IMR-90 (cell line): ENCODE data around the gene F10. TPM values are rescaled to one million over a fixed set of nuclear protein-coding genes. Genes with fewer than 3 reads are reported as not detected.

Experiments
- ATAC-seq: fragments of 200-7000 bp; cut with Tn5 transposase; 2 replicates; pipeline ENCODE4 v1.9.1; 2020; ENCODE audit warnings: low read depth, mild to moderate bottlenecking, moderate library complexity
- BruUV-seq: library from RNA; stranded (reverse); fragments of 400-500 nt; replicated peaks from 2 replicates; lab custom pipeline; 2021; lab: Mats Ljungman, UMichigan
- CTCF ChIA-PET: fragments of 300-600 bp; formaldehyde crosslinking; extraction: SDS; loops from one replicate; lab custom pipeline; 2021; ENCODE audit warnings: antibody characterized with exemption; lab: Yijun Ruan, JAX
- POLR2A ChIA-PET: fragments of 300-600 bp; sonication (Branson Sonifier 250); formaldehyde crosslinking; loops from one replicate; lab custom pipeline; 2022; ENCODE audit warnings: antibody characterized with exemption; ENCODE audit not compliant: unreplicated experiment; lab: Charles Lee
- DNase-seq: peaks from one replicate; pipeline ENCODE4 v3.0.0; 2013
- H2AFZ ChIP-seq: replicated peaks from 2 replicates; pipeline ENCODE3; 2013; ENCODE audit warnings: low read length, mild to moderate bottlenecking; ENCODE audit not compliant: poor library complexity
- H2AK5ac ChIP-seq: 2 replicates; pipeline ENCODE4 v1.6.1; 2013; ENCODE audit warnings: low read depth, low read length, inconsistent platforms
- H2AK9ac ChIP-seq: replicated peaks from 2 replicates; pipeline ENCODE3; 2013; ENCODE audit warnings: mild to moderate bottlenecking, low read depth, low read length, moderate library complexity; ENCODE audit not compliant: poor library complexity
- H2BK120ac ChIP-seq: 2 replicates; pipeline ENCODE4 v1.6.1; 2013; ENCODE audit warnings: low read depth, low read length, inconsistent platforms
- H2BK15ac ChIP-seq: 3 replicates; pipeline ENCODE4 v1.6.1; 2013; ENCODE audit warnings: low read depth, low read length, inconsistent platforms
- H2BK20ac ChIP-seq: 2 replicates; pipeline ENCODE4 v1.6.1; 2013; ENCODE audit warnings: low read depth, mild to moderate bottlenecking, inconsistent platforms, low read length, moderate library complexity
- H2BK5ac ChIP-seq: 2 replicates; pipeline ENCODE4 v1.6.1; 2013; ENCODE audit warnings: mild to moderate bottlenecking, low read depth, low read length, inconsistent platforms; ENCODE audit not compliant: poor library complexity, severe bottlenecking
- H3K14ac ChIP-seq: replicated peaks from 2 replicates; pipeline ENCODE4 v1.6.1; 2013; ENCODE audit warnings: low read depth, low read length, inconsistent platforms
- H3K18ac ChIP-seq: 2 replicates; pipeline ENCODE4 v1.6.1; 2013; ENCODE audit warnings: low read depth, low read length, control low read depth
- H3K23ac ChIP-seq: 2 replicates; pipeline ENCODE4 v1.6.1; 2013; ENCODE audit warnings: low read depth, low read length, inconsistent platforms
- H3K27ac ChIP-seq: 2 replicates; pipeline ENCODE4 v1.5.1; 2013; ENCODE audit warnings: mild to moderate bottlenecking, control low read depth, low read length; ENCODE audit not compliant: insufficient read depth
- H3K27me3 ChIP-seq: 2 replicates; pipeline ENCODE4 v1.6.1; 2013; ENCODE audit warnings: low read length; ENCODE audit not compliant: control insufficient read depth, insufficient read depth
- H3K36me3 ChIP-seq: 2 replicates; pipeline ENCODE4 v1.6.1; 2013; ENCODE audit warnings: low read length, mixed read lengths; ENCODE audit not compliant: control insufficient read depth, insufficient read depth
- H3K4ac ChIP-seq: 2 replicates; pipeline ENCODE4 v1.6.1; 2013; ENCODE audit warnings: low read depth, low read length, inconsistent platforms
- H3K4me1 ChIP-seq: 2 replicates; pipeline ENCODE4 v1.6.1; 2013; ENCODE audit warnings: low read length, mixed read lengths; ENCODE audit not compliant: control insufficient read depth, insufficient read depth
- H3K4me2 ChIP-seq: 2 replicates; pipeline ENCODE4 v1.6.1; 2013; ENCODE audit warnings: low read depth, mild to moderate bottlenecking, control low read depth, low read length, moderate library complexity
- H3K4me3 ChIP-seq: 2 replicates; pipeline ENCODE4 v1.5.1; 2013; ENCODE audit warnings: low read depth, mild to moderate bottlenecking, control low read depth, low read length, moderate library complexity; ENCODE audit not compliant: insufficient read depth
- H3K56ac ChIP-seq: 2 replicates; pipeline ENCODE4 v1.6.1; 2013; ENCODE audit warnings: low read length, inconsistent platforms; ENCODE audit not compliant: insufficient read depth; ENCODE audit errors: extremely low read depth
- H3K79me1 ChIP-seq, 2 experiments: 2 replicates each; pipeline ENCODE4 v1.6.1; 2013; ENCODE audit warnings: low read length in 2 of 2, inconsistent platforms in 1 of 2, low read depth in 1 of 2
- H3K9ac ChIP-seq: 2 replicates; pipeline ENCODE4 v1.6.1; 2013; ENCODE audit warnings: low read depth, low read length, control low read depth
- H3K9me1 ChIP-seq: 2 replicates; pipeline ENCODE4 v1.6.1; 2013; ENCODE audit warnings: low read length, inconsistent platforms; ENCODE audit not compliant: insufficient read depth
- H3K9me3 ChIP-seq: 2 replicates; pipeline ENCODE4 v1.6.1; 2013; ENCODE audit warnings: low read length; ENCODE audit not compliant: control insufficient read depth, insufficient read depth
- H4K20me1 ChIP-seq: 2 replicates; pipeline ENCODE4 v1.6.1; 2013; ENCODE audit warnings: low read length, inconsistent platforms; ENCODE audit not compliant: insufficient read depth
- H4K5ac ChIP-seq: 2 replicates; pipeline ENCODE4 v1.6.1; 2013; ENCODE audit warnings: mild to moderate bottlenecking, low read depth, low read length, control low read depth
- H4K8ac ChIP-seq, 2 experiments: 2 replicates each; pipeline ENCODE4 v1.6.1; 2013; ENCODE audit warnings: low read depth in 2 of 2, low read length in 2 of 2, control low read depth in 1 of 2, inconsistent platforms in 1 of 2
- H4K91ac ChIP-seq: 2 replicates; pipeline ENCODE4 v1.6.1; 2013; ENCODE audit warnings: low read depth, low read length, inconsistent platforms; ENCODE audit not compliant: insufficient read depth
- BHLHE40 ChIP-seq: fragments of 150-350 bp; IDR thresholded peaks from 2 replicates; pipeline ENCODE4 v1.6.1; 2016; ENCODE audit warnings: mild to moderate bottlenecking, low read depth, low read length
- CHD1 ChIP-seq: IDR thresholded peaks from 2 replicates; pipeline ENCODE4 v1.6.1; 2012; ENCODE audit warnings: low read depth, low read length, improper control_type of control experiment
- FOS ChIP-seq: fragments of 150-350 bp; IDR thresholded peaks from 2 replicates; pipeline ENCODE4 v1.6.1; 2016; ENCODE audit warnings: low read depth, low read length
- MAFK ChIP-seq: IDR thresholded peaks from 2 replicates; pipeline ENCODE4 v1.6.1; 2012; ENCODE audit warnings: low read depth, low read length, improper control_type of control experiment
- MAZ ChIP-seq: IDR thresholded peaks from 2 replicates; pipeline ENCODE4 v1.6.1; 2012; ENCODE audit warnings: low read depth, mild to moderate bottlenecking, low read length, improper control_type of control experiment, moderate library complexity, borderline replicate concordance
- MXI1 ChIP-seq: IDR thresholded peaks from 2 replicates; pipeline ENCODE4 v1.6.1; 2012; ENCODE audit warnings: low read depth, mild to moderate bottlenecking, low read length, moderate library complexity, borderline replicate concordance
- NFE2L2 ChIP-seq: fragments of 150-350 bp; IDR thresholded peaks from 2 replicates; pipeline ENCODE4 v1.6.1; 2016; ENCODE audit warnings: low read depth, mild to moderate bottlenecking, low read length
- POLR2A ChIP-seq: IDR thresholded peaks from 2 replicates; pipeline ENCODE4 v1.6.1; 2012; ENCODE audit warnings: mild to moderate bottlenecking, low read depth, low read length
- RAD21 ChIP-seq: IDR thresholded peaks from 2 replicates; pipeline ENCODE4 v1.6.1; 2012; ENCODE audit warnings: low read length, improper control_type of control experiment
- RFX5 ChIP-seq: IDR thresholded peaks from 2 replicates; pipeline ENCODE4 v1.8.0; 2012; ENCODE audit warnings: low read depth, mild to moderate bottlenecking, low read length, moderate library complexity
- SMC3 ChIP-seq: fragments of 150-350 bp; IDR thresholded peaks from 2 replicates; pipeline ENCODE4 v1.6.1; 2016; ENCODE audit warnings: low read depth, mild to moderate bottlenecking, antibody characterized with exemption, low read length, moderate library complexity
- WGBS, 2 experiments: methylation state at CpG; one replicate each; pipeline versions ENCODE4 v1.1.5 to v1.1.7; 2013; ENCODE audit warnings: missing lambda C conversion rate in 2 of 2; ENCODE audit not compliant: insufficient read length in 1 of 2; ENCODE audit errors: extremely low coverage in 2 of 2; 5-methylcytosine and 5-hydroxymethylcytosine counted together
- dilution Hi-C: fragments of 300-500 bp; cut with HindIII; formaldehyde crosslinking; loops from one replicate; pipeline ENCODE4 v1.14.3; 2018; ENCODE audit warnings: low sequenced_read_pairs; ENCODE audit not compliant: unreplicated experiment
- in situ Hi-C: fragments of 300-500 bp; cut with MboI; formaldehyde crosslinking; loops from 3 replicates; pipeline ENCODE4 v1.14.3; 2019; ENCODE audit warnings: low sequenced_read_pairs, inconsistent platforms, mixed read lengths
- intact Hi-C: fragments of 100-400 bp; cut with micrococcal nuclease; formaldehyde crosslinking; loops from 2 replicates; pipeline ENCODE4 v1.10.0; 2022
- polyA plus RNA-seq, 3 experiments: library from polyadenylated mRNA; depleted of rRNA; stranded (reverse); fragments of >200 nt; gene quantifications; 2 replicates each; pipeline ENCODE4 v1.2.3, GENCODE V29; 2012; ENCODE audit warnings: low replicate concordance in 1 of 3
- total RNA-seq: library from RNA; depleted of rRNA; stranded (reverse); fragments of >200 nt; gene quantifications from 2 replicates; pipeline ENCODE4 v1.2.3, GENCODE V29; 2012
- TF ChIP-seq, protein P1 (sequence below): fragments of 150-350 bp; IDR thresholded peaks from 2 replicates; pipeline ENCODE4 v1.6.1; 2016; ENCODE audit warnings: low read depth, mild to moderate bottlenecking, low read length, moderate library complexity, borderline replicate concordance
- TF ChIP-seq, protein P2 (sequence below): fragments of 150-350 bp; IDR thresholded peaks from 2 replicates; pipeline ENCODE4 v1.6.1; 2017; ENCODE audit warnings: mild to moderate bottlenecking, antibody characterized with exemption, low read length, low read depth
- TF ChIP-seq, protein P3 (sequence below): conservative IDR thresholded peaks from 2 replicates; pipeline ENCODE4 v1.5.1; 2012; ENCODE audit warnings: mild to moderate bottlenecking, low read depth, low read length, improper control_type of control experiment

Gene F10
- total and polyA plus RNA-seq, 2 of the 4 experiments (the other 2 are of a cell fraction) = 9.1 to 19.5 TPM

DNA sequence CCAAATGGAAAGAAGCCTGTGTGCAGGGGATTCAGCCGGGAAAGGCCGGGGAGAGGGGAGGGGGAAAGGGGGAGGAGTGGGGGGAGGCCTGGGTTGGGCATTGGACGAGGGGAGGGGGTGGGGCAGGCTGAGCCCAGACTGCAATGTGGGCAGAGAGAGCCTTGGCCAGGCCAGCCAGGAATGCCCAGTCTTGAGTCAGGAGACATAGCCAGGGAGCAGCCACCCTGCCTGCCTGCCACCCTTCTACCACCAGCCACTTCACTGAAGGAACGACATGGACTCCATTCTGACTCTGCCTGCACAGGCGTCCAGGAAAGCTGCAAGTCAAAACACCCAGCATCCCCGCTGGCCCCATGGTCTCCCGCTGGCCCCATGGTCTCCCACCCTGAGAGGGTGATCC lies 36.3 kb downstream of the F10 start:
- H2AFZ ChIP-seq = no peak overlapping the region
- H2BK120ac ChIP-seq = no peak overlapping the region
- H3K4me3 ChIP-seq = no peak overlapping the region
- no peak overlapping the region for H3K4me2 ChIP-seq
- no peak overlapping the region for H2BK20ac ChIP-seq
- H3K9me1 ChIP-seq = peaks cover 5% of the 10 kb centered on the region; the same call in 1 of the 2 replicates
- no peak overlapping the region for H4K91ac ChIP-seq
- no peak overlapping the region for H3K27ac ChIP-seq
- H3K9me3 ChIP-seq = no peaks in the 10 kb centered on the region
- H3K36me3 ChIP-seq = no peaks in the 10 kb centered on the region
- no peak overlapping the region for H3K14ac ChIP-seq
- no peak overlapping the region for H3K23ac ChIP-seq
- DNase-seq (no peak), ATAC-seq (no peak)
- H3K27me3 ChIP-seq = no peaks in the 10 kb centered on the region
- WGBS, 2 experiments = no CpG with 5 or more reads among the region's 7 CpGs
- H3K9ac ChIP-seq = no peak overlapping the region
- no peak overlapping the region for H2AK9ac ChIP-seq
- H3K79me1 ChIP-seq = no peaks in the 10 kb centered on the region
- H4K5ac ChIP-seq = no peak overlapping the region
- intact Hi-C loops = no loop called here
- ChIA-PET POLR2A (interaction anchor here (0.6 kb wide), 1 partner anchor 180 kb away, joined by 3 read pairs; no protein-coding TSS in a partner anchor), CTCF (no interaction called here)
- H4K20me1 ChIP-seq = no peaks in the 10 kb centered on the region
- no peak overlapping the region for H2AK5ac ChIP-seq
- peaks cover 4% of the 10 kb centered on the region; the same call in 1 of the 2 replicates for H3K4me1 ChIP-seq
- H3K56ac ChIP-seq = no peak overlapping the region
- H2BK5ac ChIP-seq = no peak overlapping the region
- dilution Hi-C loops = no loop called here
- H2BK15ac ChIP-seq = no peak overlapping the region
- no TSS peak for BruUV-seq
- in situ Hi-C loops = no loop called here
- no peak overlapping the region for H3K18ac ChIP-seq
- H4K8ac ChIP-seq = no peak overlapping the region
- TF ChIP-seq RAD21 (no peak), BHLHE40 (no peak), MAFK (no peak), SMC3 (no peak), RFX5 (no peak), FOS (no peak), MAZ (no peak), POLR2A (no peak), MXI1 (no peak), NFE2L2 (no peak), CHD1 (no peak)
- TF ChIP-seq, protein P1, sequence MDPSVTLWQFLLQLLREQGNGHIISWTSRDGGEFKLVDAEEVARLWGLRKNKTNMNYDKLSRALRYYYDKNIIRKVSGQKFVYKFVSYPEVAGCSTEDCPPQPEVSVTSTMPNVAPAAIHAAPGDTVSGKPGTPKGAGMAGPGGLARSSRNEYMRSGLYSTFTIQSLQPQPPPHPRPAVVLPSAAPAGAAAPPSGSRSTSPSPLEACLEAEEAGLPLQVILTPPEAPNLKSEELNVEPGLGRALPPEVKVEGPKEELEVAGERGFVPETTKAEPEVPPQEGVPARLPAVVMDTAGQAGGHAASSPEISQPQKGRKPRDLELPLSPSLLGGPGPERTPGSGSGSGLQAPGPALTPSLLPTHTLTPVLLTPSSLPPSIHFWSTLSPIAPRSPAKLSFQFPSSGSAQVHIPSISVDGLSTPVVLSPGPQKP = no peak
- TF ChIP-seq, protein P2, sequence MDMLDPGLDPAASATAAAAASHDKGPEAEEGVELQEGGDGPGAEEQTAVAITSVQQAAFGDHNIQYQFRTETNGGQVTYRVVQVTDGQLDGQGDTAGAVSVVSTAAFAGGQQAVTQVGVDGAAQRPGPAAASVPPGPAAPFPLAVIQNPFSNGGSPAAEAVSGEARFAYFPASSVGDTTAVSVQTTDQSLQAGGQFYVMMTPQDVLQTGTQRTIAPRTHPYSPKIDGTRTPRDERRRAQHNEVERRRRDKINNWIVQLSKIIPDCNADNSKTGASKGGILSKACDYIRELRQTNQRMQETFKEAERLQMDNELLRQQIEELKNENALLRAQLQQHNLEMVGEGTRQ = no peak
- TF ChIP-seq, protein P3, sequence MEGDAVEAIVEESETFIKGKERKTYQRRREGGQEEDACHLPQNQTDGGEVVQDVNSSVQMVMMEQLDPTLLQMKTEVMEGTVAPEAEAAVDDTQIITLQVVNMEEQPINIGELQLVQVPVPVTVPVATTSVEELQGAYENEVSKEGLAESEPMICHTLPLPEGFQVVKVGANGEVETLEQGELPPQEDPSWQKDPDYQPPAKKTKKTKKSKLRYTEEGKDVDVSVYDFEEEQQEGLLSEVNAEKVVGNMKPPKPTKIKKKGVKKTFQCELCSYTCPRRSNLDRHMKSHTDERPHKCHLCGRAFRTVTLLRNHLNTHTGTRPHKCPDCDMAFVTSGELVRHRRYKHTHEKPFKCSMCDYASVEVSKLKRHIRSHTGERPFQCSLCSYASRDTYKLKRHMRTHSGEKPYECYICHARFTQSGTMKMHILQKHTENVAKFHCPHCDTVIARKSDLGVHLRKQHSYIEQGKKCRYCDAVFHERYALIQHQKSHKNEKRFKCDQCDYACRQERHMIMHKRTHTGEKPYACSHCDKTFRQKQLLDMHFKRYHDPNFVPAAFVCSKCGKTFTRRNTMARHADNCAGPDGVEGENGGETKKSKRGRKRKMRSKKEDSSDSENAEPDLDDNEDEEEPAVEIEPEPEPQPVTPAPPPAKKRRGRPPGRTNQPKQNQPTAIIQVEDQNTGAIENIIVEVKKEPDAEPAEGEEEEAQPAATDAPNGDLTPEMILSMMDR = no peak
- H3K4ac ChIP-seq = no peak overlapping the region
